Upper lobe of right lung (tissue), 1 donor: ENCODE results near the gene GCK. TPM values are rescaled to one million over a fixed set of nuclear protein-coding genes. Genes with fewer than 3 reads are reported as not detected.
"Not testable (repeated sequence)": the region's sequence is repeated elsewhere in the genome, so short reads cannot be mapped to it uniquely, and the experiment has no call there.

Experiments used
- ATAC-seq: fragments of 200-7000 bp; cut with Tn5 transposase; one replicate; pipeline ENCODE4 v1.9.1; 2020; ENCODE audit warnings: mild to moderate bottlenecking, moderate library complexity
- DNase-seq: peaks from one replicate; pipeline ENCODE4 v3.0.0-alpha.2; 2020
- H3K27ac ChIP-seq: fragments of 200-600 bp; one replicate; pipeline ENCODE4 v1.8.0; 2022
- H3K27me3 ChIP-seq: fragments of 200-600 bp; one replicate; pipeline ENCODE4 v1.8.0; 2022; ENCODE audit warnings: mild to moderate bottlenecking
- H3K36me3 ChIP-seq: fragments of 200-600 bp; one replicate; pipeline ENCODE4 v1.8.0; 2022
- H3K4me1 ChIP-seq: fragments of 200-600 bp; one replicate; pipeline ENCODE4 v1.8.0; 2022
- H3K4me3 ChIP-seq: fragments of 200-600 bp; one replicate; pipeline ENCODE4 v1.8.0; 2022; ENCODE audit warnings: mild to moderate bottlenecking
- H3K9me3 ChIP-seq: fragments of 200-600 bp; one replicate; pipeline ENCODE4 v1.8.0; 2022
- intact Hi-C: fragments of 100-400 bp; cut with DNase I; formaldehyde crosslinking; loops from one replicate; pipeline ENCODE4 v1.11.0; 2022
- total RNA-seq: library from RNA; stranded (reverse); fragmentation: NEBNext Ultra II Directional; extraction: Animal tissue kit (Norgen Biotek cat#: 25700); gene quantifications from one replicate; pipeline ENCODE4 v1.2.1, GENCODE V29; 2021
- TF ChIP-seq, protein P1 (sequence below): fragments of 200-600 bp; IDR thresholded peaks from one replicate; pipeline ENCODE4 v1.8.0; 2022; ENCODE audit warnings: antibody characterized with exemption
- donor health status: DM: no; HTN: yes; CAD: no; lungs with severe emphysema.

GCK gene
- total RNA-seq, 1 donor from 2014 or later: 0.23 TPM

DNA sequence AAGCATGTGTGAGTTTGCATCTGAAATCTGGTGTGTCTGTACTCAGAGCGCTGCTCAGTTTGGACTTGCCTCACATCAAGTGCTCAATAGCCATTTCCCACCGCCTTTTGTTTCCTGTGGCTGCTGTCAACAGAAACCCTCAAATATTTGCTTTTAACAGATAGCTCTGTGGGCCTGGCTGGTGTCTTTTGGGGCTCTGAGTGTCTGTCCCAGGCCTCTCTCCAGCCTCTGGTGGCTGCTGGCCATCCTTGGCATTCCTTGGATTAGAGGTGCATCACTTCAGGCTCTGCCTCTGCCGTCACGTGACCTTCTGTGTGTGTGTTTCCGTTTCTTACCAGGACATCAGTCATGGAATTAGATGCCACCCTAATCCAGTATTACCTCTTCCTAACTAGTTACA, 20.9 kb upstream of the GCK start:
- H3K36me3 ChIP-seq: peaks cover 88% of the 10 kb centered on the region
- H3K4me3 ChIP-seq: no peak overlapping the region
- no peak for ATAC-seq
- no peaks in the 10 kb centered on the region for H3K9me3 ChIP-seq
- peak; percentile 7 for DNase-seq
- intact Hi-C loops: no loop called here
- TF ChIP-seq, protein P1, sequence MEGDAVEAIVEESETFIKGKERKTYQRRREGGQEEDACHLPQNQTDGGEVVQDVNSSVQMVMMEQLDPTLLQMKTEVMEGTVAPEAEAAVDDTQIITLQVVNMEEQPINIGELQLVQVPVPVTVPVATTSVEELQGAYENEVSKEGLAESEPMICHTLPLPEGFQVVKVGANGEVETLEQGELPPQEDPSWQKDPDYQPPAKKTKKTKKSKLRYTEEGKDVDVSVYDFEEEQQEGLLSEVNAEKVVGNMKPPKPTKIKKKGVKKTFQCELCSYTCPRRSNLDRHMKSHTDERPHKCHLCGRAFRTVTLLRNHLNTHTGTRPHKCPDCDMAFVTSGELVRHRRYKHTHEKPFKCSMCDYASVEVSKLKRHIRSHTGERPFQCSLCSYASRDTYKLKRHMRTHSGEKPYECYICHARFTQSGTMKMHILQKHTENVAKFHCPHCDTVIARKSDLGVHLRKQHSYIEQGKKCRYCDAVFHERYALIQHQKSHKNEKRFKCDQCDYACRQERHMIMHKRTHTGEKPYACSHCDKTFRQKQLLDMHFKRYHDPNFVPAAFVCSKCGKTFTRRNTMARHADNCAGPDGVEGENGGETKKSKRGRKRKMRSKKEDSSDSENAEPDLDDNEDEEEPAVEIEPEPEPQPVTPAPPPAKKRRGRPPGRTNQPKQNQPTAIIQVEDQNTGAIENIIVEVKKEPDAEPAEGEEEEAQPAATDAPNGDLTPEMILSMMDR: no peak
- no peaks in the 10 kb centered on the region for H3K4me1 ChIP-seq
- no peaks in the 10 kb centered on the region for H3K27me3 ChIP-seq
- no peak overlapping the region for H3K27ac ChIP-seq

DNA sequence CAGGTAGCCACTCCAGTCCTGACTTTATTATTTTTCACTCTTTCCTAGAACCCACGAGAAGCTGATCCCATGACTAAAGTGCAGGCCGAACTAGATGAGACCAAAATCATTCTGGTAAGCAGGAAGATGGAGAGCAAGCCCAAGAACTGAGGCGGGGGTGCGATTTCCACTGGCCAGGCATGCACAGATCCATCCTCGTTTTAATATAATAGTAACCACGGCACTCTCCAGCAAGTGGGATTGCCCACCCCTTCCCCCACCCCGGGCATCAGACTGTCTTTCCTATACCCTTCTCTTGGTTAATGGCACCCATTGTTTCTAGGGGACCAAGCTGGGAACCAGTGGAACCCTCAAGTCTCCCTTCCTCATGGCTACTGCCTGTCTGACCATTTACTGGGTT, 18.8 kb upstream of the GCK start:
- DNase-seq: peak; percentile 21
- H3K36me3 ChIP-seq: peaks cover 90% of the 10 kb centered on the region
- intact Hi-C loops: no loop called here

DNA sequence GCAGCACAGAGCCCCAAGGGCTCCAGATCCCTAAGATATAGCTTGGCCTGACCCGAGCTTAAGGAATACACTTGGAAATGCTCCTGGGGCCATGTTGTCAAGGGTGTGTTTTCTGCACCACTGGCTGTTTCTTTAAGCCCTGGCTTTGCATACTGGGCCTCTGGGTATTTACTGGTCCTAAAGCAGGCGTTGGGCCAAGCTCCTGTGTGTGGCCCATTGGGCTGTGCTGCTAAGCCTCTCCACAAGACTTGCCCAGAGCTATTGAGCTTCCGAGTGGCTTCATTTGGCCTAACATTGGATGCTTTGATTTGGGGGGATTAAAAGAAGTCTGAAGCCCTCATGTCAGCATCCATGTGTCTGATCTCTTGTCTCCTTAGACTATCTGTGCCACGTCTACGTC, 16.8 kb upstream of the GCK start:
- intact Hi-C loops: no loop called here
- DNase-seq (peak; percentile 34), ATAC-seq (no peak)
- peaks cover 14% of the 10 kb centered on the region for H3K4me1 ChIP-seq
- H3K27ac ChIP-seq: no peak overlapping the region
- no peak overlapping the region for H3K4me3 ChIP-seq
- no peaks in the 10 kb centered on the region for H3K9me3 ChIP-seq
- no peaks in the 10 kb centered on the region for H3K27me3 ChIP-seq
- TF ChIP-seq, protein P1: no peak
- peaks cover 69% of the 10 kb centered on the region for H3K36me3 ChIP-seq

More for the DNA sequence above, 18.8 kb upstream of the GCK start:
- Histone ChIP-seq H3K4me3 (no peak overlapping the region), H3K27ac (no peak overlapping the region), H3K4me1 (no peaks in the 10 kb centered on the region), H3K27me3 (no peaks in the 10 kb centered on the region), H3K9me3 (no peaks in the 10 kb centered on the region)
- ATAC-seq: no peak
- TF ChIP-seq, protein P1: no peak

DNA sequence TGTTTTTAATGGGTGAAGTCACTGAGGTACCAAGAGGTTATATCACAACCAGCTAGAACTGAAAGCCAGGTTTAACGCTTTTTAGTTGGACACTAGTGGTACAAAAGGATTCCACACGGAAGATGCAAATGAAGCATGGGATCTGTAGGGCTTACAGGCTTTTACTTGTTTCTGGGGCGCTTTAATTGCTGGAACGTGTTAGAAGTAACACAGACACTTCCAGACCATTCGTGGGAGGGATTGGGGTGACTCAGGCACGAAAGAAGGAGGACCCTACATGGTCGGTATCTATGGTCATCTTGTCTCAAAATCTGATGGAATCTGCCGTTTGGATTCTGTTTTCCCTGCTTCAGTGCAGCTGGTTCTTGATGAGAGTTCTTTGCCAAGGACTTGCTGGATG, 12.6 kb upstream of the GCK start:
- no peak overlapping the region for H3K27ac ChIP-seq
- H3K36me3 ChIP-seq: peaks cover 27% of the 10 kb centered on the region
- intact Hi-C loops: no loop called here
- TF ChIP-seq, protein P1: no peak
- no peak for ATAC-seq
- H3K27me3 ChIP-seq: no peaks in the 10 kb centered on the region
- DNase-seq: no peak
- peak overlapping the region; percentile 83 for H3K4me3 ChIP-seq
- no peaks in the 10 kb centered on the region for H3K9me3 ChIP-seq
- H3K4me1 ChIP-seq: peaks cover 14% of the 10 kb centered on the region

DNA sequence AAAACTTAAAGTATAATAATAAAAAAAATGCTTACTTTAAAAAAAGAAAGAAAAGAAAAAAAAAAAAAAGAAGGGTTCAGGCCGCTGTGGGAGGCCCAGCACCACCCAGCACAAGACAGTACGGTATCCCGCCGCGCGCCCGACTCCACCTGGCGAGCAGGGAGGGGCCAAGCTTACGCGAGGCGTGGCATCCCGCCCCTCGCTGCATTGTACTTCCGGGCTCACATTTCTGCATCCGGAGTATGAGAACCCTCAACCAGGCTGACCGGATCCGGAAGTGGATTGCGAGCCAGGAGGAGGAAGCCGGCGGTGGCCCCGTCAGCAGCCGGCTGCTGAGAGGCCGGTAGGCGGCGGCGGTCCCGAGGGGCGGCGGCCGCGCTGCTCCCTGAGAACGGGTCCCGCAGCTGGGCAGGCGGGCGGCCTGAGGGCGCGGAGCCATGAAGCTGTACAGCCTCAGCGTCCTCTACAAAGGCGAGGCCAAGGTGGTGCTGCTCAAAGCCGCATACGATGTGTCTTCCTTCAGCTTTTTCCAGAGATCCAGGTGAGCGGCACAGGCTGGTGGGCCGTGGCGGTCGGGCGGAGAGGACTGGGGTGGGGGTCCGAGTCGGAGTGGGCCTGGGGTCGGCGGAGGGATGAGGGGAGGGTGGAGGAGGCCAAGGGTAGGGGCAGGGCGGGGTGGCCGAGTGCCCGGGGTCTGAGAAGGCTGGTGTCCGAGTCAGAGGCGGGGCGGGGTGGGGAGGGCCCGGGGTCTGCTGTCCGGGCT, 11.6 kb upstream of the GCK start, which contains the start of gene YKT6:
Gene YKT6, plus strand, starts transcription at position 280 of the 763 bp plus-strand sequence. Its CDS starts 158 bp downstream, at position 438.
- ATAC-seq: peak; percentile 100
- Histone ChIP-seq H3K27me3 (no peaks in the 10 kb centered on the region), H3K4me1 (peaks cover 14% of the 10 kb centered on the region), H3K36me3 (peaks cover 18% of the 10 kb centered on the region), H3K27ac (peak within 1 kb of the TSS; percentile 83), H3K4me3 (peak within 1 kb of the TSS; percentile 83), H3K9me3 (no peaks in the 10 kb centered on the region)
- TF ChIP-seq, protein P1: peak; percentile 50
- intact Hi-C loops: no loop called here
- DNase-seq: peak; percentile 96

DNA sequence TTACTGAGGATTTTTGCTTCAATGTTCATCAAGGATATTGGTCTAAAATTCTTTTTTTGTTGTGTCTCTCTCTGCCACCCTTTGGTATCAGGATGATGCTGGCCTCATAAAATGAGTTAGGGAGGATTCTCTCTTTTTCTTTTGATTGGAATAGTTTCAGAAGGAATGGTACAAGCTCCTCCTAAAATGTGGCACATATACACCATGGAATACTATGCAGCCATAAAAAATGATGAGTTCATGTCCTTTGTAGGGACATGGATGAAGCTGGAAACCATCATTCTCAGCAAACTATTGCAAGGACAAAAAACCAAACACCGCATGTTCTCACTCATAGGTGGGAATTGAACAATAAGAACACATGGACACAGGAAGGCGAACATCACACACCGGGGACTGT, 10.9 kb upstream of the GCK start:
- H3K27ac ChIP-seq, ATAC-seq, DNase-seq, H3K27me3 ChIP-seq, intact Hi-C loops, H3K9me3 ChIP-seq: not testable (repeated sequence)
- Histone ChIP-seq H3K4me3 (peak overlapping the region; percentile 83), H3K36me3 (peaks cover 10% of the 10 kb centered on the region), H3K4me1 (peaks cover 14% of the 10 kb centered on the region)
